ENCODE measurements around the gene ARPP19. TPM values are rescaled to one million over a fixed set of nuclear protein-coding genes. Genes with fewer than 3 reads are reported as not detected.
"Not testable (repeated sequence)": the region's sequence is repeated elsewhere in the genome, so short reads cannot be mapped to it uniquely, and the experiment has no call there.

The ARPP19 gene
- total RNA-seq, 1 donor from 2014 or later = 138 TPM

- DNase-seq (ENCODE audit: low read depth) = no peak
These were observed 53.5 kb downstream of the ARPP19 start for GRCh38 chr15:52515343-52515742.

GRCh38 chr15:52514482-52514881, 54.3 kb downstream of the ARPP19 start:
- DNase-seq (ENCODE audit: low read depth) = no peak

GRCh38 chr15:52512869-52513268, 56.0 kb downstream of the ARPP19 start:
- not testable (repeated sequence) for DNase-seq (ENCODE audit: low read depth)

- no peak for DNase-seq (ENCODE audit: low read depth)
These were observed 57.7 kb downstream of the ARPP19 start for GRCh38 chr15:52511084-52511483.

GRCh38 chr15:52509500-52510245, 59.2 kb downstream of the ARPP19 start:
- DNase-seq (ENCODE audit: low read depth) = peak; percentile 40

- no peak for DNase-seq (ENCODE audit: low read depth)
These were observed 62.3 kb downstream of the ARPP19 start for GRCh38 chr15:52506549-52506948.

GRCh38 chr15:52505151-52505550, 63.7 kb downstream of the ARPP19 start:
- no peak for DNase-seq (ENCODE audit: low read depth)

- DNase-seq (ENCODE audit: low read depth) = no peak
These were observed 64.9 kb downstream of the ARPP19 start for GRCh38 chr15:52503788-52504496.

- no peak for DNase-seq (ENCODE audit: low read depth)
These were observed 66.2 kb downstream of the ARPP19 start for GRCh38 chr15:52502608-52503007.

GRCh38 chr15:52499506-52499905, 69.3 kb downstream of the ARPP19 start:
- no peak for DNase-seq (ENCODE audit: low read depth)

- no peak for DNase-seq (ENCODE audit: low read depth)
These were observed 70.1 kb downstream of the ARPP19 start for GRCh38 chr15:52498706-52499105.

Other genes starting within 250 kb of the ARPP19 start
- 27.0 and 30.1 TPM in 2 replicates for gene MYO5A, start 40.1 kb downstream of the ARPP19 start, total RNA-seq
- gene ATOSA, start 110.4 kb upstream of the ARPP19 start, total RNA-seq = 27.3 and 34.8 TPM in 2 replicates
- not detected in 2 replicates for gene ONECUT1, start 221.3 kb upstream of the ARPP19 start, total RNA-seq

Data from myocyte (in vitro differentiated cells).